ENCODE results near the gene ABCA6. TPM values are rescaled to one million over a fixed set of nuclear protein-coding genes. Genes with fewer than 3 reads are reported as not detected.

ABCA6 gene, protein sequence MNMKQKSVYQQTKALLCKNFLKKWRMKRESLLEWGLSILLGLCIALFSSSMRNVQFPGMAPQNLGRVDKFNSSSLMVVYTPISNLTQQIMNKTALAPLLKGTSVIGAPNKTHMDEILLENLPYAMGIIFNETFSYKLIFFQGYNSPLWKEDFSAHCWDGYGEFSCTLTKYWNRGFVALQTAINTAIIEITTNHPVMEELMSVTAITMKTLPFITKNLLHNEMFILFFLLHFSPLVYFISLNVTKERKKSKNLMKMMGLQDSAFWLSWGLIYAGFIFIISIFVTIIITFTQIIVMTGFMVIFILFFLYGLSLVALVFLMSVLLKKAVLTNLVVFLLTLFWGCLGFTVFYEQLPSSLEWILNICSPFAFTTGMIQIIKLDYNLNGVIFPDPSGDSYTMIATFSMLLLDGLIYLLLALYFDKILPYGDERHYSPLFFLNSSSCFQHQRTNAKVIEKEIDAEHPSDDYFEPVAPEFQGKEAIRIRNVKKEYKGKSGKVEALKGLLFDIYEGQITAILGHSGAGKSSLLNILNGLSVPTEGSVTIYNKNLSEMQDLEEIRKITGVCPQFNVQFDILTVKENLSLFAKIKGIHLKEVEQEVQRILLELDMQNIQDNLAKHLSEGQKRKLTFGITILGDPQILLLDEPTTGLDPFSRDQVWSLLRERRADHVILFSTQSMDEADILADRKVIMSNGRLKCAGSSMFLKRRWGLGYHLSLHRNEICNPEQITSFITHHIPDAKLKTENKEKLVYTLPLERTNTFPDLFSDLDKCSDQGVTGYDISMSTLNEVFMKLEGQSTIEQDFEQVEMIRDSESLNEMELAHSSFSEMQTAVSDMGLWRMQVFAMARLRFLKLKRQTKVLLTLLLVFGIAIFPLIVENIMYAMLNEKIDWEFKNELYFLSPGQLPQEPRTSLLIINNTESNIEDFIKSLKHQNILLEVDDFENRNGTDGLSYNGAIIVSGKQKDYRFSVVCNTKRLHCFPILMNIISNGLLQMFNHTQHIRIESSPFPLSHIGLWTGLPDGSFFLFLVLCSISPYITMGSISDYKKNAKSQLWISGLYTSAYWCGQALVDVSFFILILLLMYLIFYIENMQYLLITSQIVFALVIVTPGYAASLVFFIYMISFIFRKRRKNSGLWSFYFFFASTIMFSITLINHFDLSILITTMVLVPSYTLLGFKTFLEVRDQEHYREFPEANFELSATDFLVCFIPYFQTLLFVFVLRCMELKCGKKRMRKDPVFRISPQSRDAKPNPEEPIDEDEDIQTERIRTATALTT (N-terminal part only)
- total RNA-seq, result 100 to 1,000 TPM in 1 of 2 donors, 1 to 10 TPM in 1; 8.7 to 132 TPM
- 1 to 10 TPM; 1.9 to 8.7 TPM for polyA plus RNA-seq
- long read RNA-seq, donor 1, partial matches to known transcripts, result 0 of 3 reads
- long read RNA-seq, donor 1, other reads (novel, unspliced or antisense), result 0 of 3 reads
- long read RNA-seq, donor 2, result 0 reads
- long read RNA-seq, donor 3, result 0 reads
- long read RNA-seq, donor 4, partial matches to known transcripts, result 0 of 1 reads
- long read RNA-seq, donor 4, other reads (novel, unspliced or antisense), result 0 of 1 reads
- long read RNA-seq, donor 5, partial matches to known transcripts, result 0 of 1 reads
- long read RNA-seq, donor 5, other reads (novel, unspliced or antisense), result 0 of 1 reads

DNA sequence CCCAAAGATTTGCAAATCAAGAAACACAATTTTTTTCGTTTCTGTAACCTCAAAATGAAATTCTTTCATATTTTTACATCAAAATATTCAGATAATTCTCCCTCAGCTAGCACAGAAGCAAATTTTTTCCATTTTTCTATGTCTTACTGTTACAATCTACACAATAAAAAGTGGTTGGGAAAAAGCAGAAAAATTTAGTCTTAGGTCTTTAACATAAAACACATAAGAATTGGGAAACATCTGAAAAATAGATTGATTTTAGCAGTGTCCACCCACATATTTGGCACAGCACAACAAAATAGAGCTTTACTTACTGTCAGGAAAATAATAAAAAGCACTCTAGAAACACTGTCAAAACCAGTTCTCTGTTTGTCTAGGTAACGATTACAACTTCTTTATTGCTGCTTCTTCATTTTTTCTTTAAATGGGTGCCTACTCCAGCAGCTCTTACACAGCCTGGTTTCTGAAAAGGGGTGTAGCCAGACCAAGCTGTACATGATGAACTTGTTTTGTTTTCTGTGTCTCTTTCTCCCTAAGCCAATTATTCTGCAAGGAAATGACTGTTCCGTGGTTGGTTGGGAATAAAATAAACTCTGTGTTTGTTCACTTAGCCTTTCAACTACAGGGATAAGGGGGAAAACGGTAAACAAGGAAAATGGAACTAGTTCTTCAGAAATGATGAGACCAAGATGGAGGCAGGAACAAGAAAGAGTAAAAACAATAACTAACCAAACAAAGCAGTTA, at the start of gene ABCA6:
ABCA6 (minus strand) TSS at position 465 of the 744 bp plus-strand sequence. CDS start 1,192 bp downstream, outside the sequence.
- peak within 1 kb of the TSS in 1 of 2 donors; percentile 40 for H3K27ac ChIP-seq (ENCODE audit: low read depth in 1 of 2, low read length in 1 of 2)

DNA sequence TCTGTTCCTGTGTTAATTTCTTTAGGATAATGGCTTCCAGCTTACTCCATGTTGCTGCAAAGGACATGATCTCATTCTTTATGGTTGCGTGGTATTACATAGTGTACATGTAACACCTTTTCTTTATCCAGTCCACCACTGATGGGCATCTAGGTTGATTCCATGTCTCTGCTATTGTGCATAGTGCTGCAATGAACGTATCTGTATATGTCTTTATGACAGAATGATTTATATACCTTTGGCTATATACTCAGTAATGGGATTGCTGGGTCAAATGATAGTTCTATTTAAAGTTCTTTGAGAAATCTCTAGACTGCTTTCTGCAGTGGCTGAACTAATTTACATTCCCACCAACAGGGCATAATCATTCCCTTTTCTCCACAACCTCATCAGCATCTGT, 47.1 kb upstream of the ABCA6 start:
- 85 to 89% methylated on average over 2 of the region's 2 CpGs for WGBS, 2 donors
- Histone ChIP-seq H3K9ac (ENCODE audit: insufficient read depth in 1 of 2, low read length in 2 of 2) (no peak overlapping the region), H3K36me3 (ENCODE audit: control insufficient read depth in 4 of 4, insufficient read depth in 4 of 4, low read length in 4 of 4) (no peaks in the 10 kb centered on the region), H3K9me3 (ENCODE audit: control insufficient read depth in 4 of 4, insufficient read depth in 3 of 4, low read length in 3 of 4) (no peaks in the 10 kb centered on the region), H3K4me1 (ENCODE audit: control insufficient read depth in 5 of 5, insufficient read depth in 5 of 5, low read length in 5 of 5) (no peaks in the 10 kb centered on the region), H3K4me3 (no peak overlapping the region), H3K27me3 (ENCODE audit: control insufficient read depth in 3 of 3, insufficient read depth in 3 of 3, low read length in 2 of 3) (no peaks in the 10 kb centered on the region), H3K27ac (ENCODE audit: low read depth in 1 of 2, low read length in 1 of 2) (no peak overlapping the region)
- TF ChIP-seq, protein P1, sequence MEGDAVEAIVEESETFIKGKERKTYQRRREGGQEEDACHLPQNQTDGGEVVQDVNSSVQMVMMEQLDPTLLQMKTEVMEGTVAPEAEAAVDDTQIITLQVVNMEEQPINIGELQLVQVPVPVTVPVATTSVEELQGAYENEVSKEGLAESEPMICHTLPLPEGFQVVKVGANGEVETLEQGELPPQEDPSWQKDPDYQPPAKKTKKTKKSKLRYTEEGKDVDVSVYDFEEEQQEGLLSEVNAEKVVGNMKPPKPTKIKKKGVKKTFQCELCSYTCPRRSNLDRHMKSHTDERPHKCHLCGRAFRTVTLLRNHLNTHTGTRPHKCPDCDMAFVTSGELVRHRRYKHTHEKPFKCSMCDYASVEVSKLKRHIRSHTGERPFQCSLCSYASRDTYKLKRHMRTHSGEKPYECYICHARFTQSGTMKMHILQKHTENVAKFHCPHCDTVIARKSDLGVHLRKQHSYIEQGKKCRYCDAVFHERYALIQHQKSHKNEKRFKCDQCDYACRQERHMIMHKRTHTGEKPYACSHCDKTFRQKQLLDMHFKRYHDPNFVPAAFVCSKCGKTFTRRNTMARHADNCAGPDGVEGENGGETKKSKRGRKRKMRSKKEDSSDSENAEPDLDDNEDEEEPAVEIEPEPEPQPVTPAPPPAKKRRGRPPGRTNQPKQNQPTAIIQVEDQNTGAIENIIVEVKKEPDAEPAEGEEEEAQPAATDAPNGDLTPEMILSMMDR (IDR thresholded peaks at IDR 0.05; ENCODE audit: control extremely low read depth, extremely low read depth), result no peak
- no peak for ATAC-seq (ENCODE audit: insufficient read depth, low FRiP score)
- no peak for DNase-seq

More for the DNA sequence above, at the start of gene ABCA6:
- TF ChIP-seq, protein P1 (IDR thresholded peaks at IDR 0.05; ENCODE audit: control extremely low read depth, extremely low read depth), result no peak
- H3K36me3 ChIP-seq (ENCODE audit: control insufficient read depth in 4 of 4, insufficient read depth in 4 of 4, low read length in 4 of 4), result peaks cover 0 to 16% (median 7%) of the 10 kb centered on the region in 4 donors
- peak within 1 kb of the TSS; percentile 32 to 99 for H3K9ac ChIP-seq (ENCODE audit: insufficient read depth in 1 of 2, low read length in 2 of 2)
- WGBS, 2 donors, result 48 to 72% methylated on average over 4 of the region's 4 CpGs
- peaks cover 0 to 3% (median 1%) of the 10 kb centered on the region in 4 donors for H3K9me3 ChIP-seq (ENCODE audit: control insufficient read depth in 4 of 4, insufficient read depth in 3 of 4, low read length in 3 of 4)
- H3K4me1 ChIP-seq (ENCODE audit: control insufficient read depth in 5 of 5, insufficient read depth in 5 of 5, low read length in 5 of 5), result peaks cover 0 to 20% (median 6%) of the 10 kb centered on the region in 5 donors
- H3K27me3 ChIP-seq (ENCODE audit: control insufficient read depth in 3 of 3, insufficient read depth in 3 of 3, low read length in 2 of 3), result no peaks in the 10 kb centered on the region
- DNase-seq (peak; percentile 38 to 93 (median 92)), ATAC-seq (ENCODE audit: insufficient read depth, low FRiP score) (peak; percentile 58)
- no peak within 1 kb of the TSS for H3K4me3 ChIP-seq

DNA sequence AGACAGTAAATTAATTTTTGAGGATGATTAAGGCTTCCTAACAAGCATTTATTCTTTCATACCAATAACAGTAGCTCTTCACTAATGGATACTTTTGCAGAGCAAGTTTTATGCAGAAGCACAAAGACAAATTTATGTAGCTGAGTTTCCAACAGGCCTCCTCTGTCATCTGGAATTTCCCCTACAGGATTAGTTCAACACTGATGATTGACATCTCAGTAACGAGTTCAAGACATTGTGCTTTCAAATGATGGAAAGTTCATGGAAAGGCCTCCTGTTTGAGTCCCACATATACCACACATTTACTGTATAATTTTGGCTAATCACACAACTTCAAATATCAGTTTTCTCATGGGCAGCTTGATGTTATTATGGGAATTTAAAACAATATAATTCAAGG, 46.4 kb upstream of the ABCA6 start:
- Histone ChIP-seq H3K36me3 (ENCODE audit: control insufficient read depth in 4 of 4, insufficient read depth in 4 of 4, low read length in 4 of 4) (no peaks in the 10 kb centered on the region), H3K4me3 (no peak overlapping the region), H3K27me3 (ENCODE audit: control insufficient read depth in 3 of 3, insufficient read depth in 3 of 3, low read length in 2 of 3) (no peaks in the 10 kb centered on the region), H3K4me1 (ENCODE audit: control insufficient read depth in 5 of 5, insufficient read depth in 5 of 5, low read length in 5 of 5) (no peaks in the 10 kb centered on the region), H3K27ac (ENCODE audit: low read depth in 1 of 2, low read length in 1 of 2) (no peak overlapping the region), H3K9me3 (ENCODE audit: control insufficient read depth in 4 of 4, insufficient read depth in 3 of 4, low read length in 3 of 4) (peaks cover 0 to 2% (median 0%) of the 10 kb centered on the region in 4 donors), H3K9ac (ENCODE audit: insufficient read depth in 1 of 2, low read length in 2 of 2) (no peak overlapping the region)
- TF ChIP-seq, protein P1 (IDR thresholded peaks at IDR 0.05; ENCODE audit: control extremely low read depth, extremely low read depth), result no peak
- no peak for ATAC-seq (ENCODE audit: insufficient read depth, low FRiP score)
- WGBS, 2 donors, result 69 to 94% methylated on average over 1 of the region's 1 CpG
- DNase-seq, result no peak

Data from lung (tissue), 16 donors.